ENCODE measurements around the gene MAG. TPM values are rescaled to one million over a fixed set of nuclear protein-coding genes. Genes with fewer than 3 reads are reported as not detected.

MAG gene
- total RNA-seq, 2 donors from 2014 or later: not detected

DNA sequence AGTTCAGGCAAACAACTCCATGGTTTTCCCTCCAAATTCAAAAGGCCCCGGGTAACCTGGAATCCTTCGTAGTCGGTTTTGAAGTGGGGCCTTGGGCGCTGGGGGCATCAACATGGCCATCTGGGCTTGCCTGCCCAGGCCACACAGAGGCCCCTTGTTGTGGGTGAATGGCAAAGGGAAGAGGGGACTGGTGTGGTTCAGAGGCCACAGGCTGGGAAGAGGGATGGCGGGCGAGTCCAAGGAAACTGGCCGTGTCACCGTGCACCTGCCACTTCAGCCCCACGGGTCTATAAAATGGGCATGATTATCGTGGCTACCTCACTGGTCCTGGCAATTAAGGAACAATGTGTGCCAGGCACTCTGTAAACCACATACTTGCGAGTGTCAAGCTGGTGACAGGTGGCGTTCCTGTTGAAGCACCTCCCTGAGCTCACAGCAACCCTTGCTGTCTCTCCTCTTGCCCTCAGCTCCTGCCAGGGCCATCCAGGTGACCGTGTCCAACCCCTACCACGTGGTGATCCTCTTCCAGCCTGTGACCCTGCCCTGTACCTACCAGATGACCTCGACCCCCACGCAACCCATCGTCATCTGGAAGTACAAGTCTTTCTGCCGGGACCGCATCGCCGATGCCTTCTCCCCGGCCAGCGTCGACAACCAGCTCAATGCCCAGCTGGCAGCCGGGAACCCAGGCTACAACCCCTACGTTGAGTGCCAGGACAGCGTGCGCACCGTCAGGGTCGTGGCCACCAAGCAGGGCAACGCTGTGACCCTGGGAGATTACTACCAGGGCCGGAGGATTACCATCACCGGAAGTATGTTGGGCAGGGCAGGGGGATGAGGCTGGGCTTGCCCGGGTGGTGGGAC, 41.9 kb upstream of the MAG start:
- Histone ChIP-seq H3K27me3 (peaks cover 0 to 5% of the 10 kb centered on the region in 2 donors), H3K36me3 (no peaks in the 10 kb centered on the region), H3K4me3 (peak overlapping the region in 1 of 2 donors; percentile 56), H3K9me3 (no peaks in the 10 kb centered on the region), H3K4me1 (peaks cover 0 to 26% of the 10 kb centered on the region in 2 donors), H3K27ac (no peak overlapping the region)
- TF ChIP-seq, protein P1, sequence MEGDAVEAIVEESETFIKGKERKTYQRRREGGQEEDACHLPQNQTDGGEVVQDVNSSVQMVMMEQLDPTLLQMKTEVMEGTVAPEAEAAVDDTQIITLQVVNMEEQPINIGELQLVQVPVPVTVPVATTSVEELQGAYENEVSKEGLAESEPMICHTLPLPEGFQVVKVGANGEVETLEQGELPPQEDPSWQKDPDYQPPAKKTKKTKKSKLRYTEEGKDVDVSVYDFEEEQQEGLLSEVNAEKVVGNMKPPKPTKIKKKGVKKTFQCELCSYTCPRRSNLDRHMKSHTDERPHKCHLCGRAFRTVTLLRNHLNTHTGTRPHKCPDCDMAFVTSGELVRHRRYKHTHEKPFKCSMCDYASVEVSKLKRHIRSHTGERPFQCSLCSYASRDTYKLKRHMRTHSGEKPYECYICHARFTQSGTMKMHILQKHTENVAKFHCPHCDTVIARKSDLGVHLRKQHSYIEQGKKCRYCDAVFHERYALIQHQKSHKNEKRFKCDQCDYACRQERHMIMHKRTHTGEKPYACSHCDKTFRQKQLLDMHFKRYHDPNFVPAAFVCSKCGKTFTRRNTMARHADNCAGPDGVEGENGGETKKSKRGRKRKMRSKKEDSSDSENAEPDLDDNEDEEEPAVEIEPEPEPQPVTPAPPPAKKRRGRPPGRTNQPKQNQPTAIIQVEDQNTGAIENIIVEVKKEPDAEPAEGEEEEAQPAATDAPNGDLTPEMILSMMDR (IDR thresholded peaks at IDR 0.05): no peak
- DNase-seq (ENCODE audit: low spot score): peak; percentile 46

GRCh38 chr19:35251456-35251855, 40.5 kb upstream of the MAG start:
- no peaks in the 10 kb centered on the region for H3K9me3 ChIP-seq
- no peak overlapping the region for H3K27ac ChIP-seq
- no peaks in the 10 kb centered on the region for H3K36me3 ChIP-seq
- DNase-seq (ENCODE audit: low spot score): peak; percentile 40
- TF ChIP-seq, protein P1 (IDR thresholded peaks at IDR 0.05): no peak
- peaks cover 0 to 33% of the 10 kb centered on the region in 2 donors for H3K4me1 ChIP-seq
- H3K4me3 ChIP-seq: no peak overlapping the region
- peaks cover 0 to 5% of the 10 kb centered on the region in 2 donors for H3K27me3 ChIP-seq

- H3K36me3 ChIP-seq: no peaks in the 10 kb centered on the region
- H3K4me1 ChIP-seq: peaks cover 0 to 21% of the 10 kb centered on the region in 2 donors
- peak overlapping the region in 1 of 2 donors; percentile 40 for H3K27ac ChIP-seq
- H3K4me3 ChIP-seq: no peak overlapping the region
- H3K9me3 ChIP-seq: no peaks in the 10 kb centered on the region
- H3K27me3 ChIP-seq: no peaks in the 10 kb centered on the region
- TF ChIP-seq, protein P1 (IDR thresholded peaks at IDR 0.05): no peak
- peak; percentile 53 for DNase-seq (ENCODE audit: low spot score)
These were observed 38.4 kb upstream of the MAG start for GRCh38 chr19:35253316-35254286.

- no peaks in the 10 kb centered on the region for H3K27me3 ChIP-seq
- H3K9me3 ChIP-seq: no peaks in the 10 kb centered on the region
- no peak overlapping the region for H3K4me3 ChIP-seq
- peak; percentile 56 for DNase-seq (ENCODE audit: low spot score)
- H3K4me1 ChIP-seq: peaks cover 0 to 11% of the 10 kb centered on the region in 2 donors
- TF ChIP-seq, protein P1 (IDR thresholded peaks at IDR 0.05): no peak
- peak overlapping the region; percentile 18 to 40 for H3K27ac ChIP-seq
- no peaks in the 10 kb centered on the region for H3K36me3 ChIP-seq
These were observed 37.3 kb upstream of the MAG start for GRCh38 chr19:35254341-35255297.

DNA sequence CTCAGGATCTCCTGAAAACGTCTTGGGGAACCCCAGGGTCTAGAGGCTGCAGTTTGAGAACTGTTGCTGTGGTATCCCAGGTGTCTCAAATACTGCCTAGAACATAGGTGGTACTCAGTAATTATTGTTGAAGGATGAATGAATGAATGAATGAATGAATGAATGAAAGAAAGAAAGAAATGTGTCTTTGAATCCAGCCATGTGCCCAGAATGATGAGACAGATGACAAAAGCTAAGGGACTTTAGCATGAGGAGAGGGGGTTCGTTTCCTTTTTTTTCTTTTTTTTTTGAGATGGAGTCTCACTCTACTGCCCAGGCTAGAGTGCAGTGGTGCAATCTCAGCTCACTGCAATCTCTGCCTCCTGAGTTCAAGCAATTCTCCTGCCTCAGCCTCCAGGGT, 35.4 kb upstream of the MAG start:
- Histone ChIP-seq H3K9me3 (no peaks in the 10 kb centered on the region), H3K27me3 (no peaks in the 10 kb centered on the region), H3K4me1 (peaks cover 0 to 10% of the 10 kb centered on the region in 2 donors), H3K27ac (no peak overlapping the region), H3K36me3 (no peaks in the 10 kb centered on the region), H3K4me3 (no peak overlapping the region)
- TF ChIP-seq, protein P1 (IDR thresholded peaks at IDR 0.05): no peak
- peak; percentile 5 for DNase-seq (ENCODE audit: low spot score)
